Mucosa of stomach (tissue), 1 donor: ENCODE results near the gene RASSF5.
"Not testable (repeated sequence)": the region's sequence is repeated elsewhere in the genome, so short reads cannot be mapped to it uniquely, and the experiment has no call there.

Experiments used
- H3K27me3 ChIP-seq: one replicate; pipeline ENCODE4 v1.7.0; 2013; ENCODE audit warnings: mild to moderate bottlenecking, low read length; ENCODE audit not compliant: control insufficient read depth, insufficient read depth
- H3K36me3 ChIP-seq: one replicate; pipeline ENCODE4 v1.7.0; 2013; ENCODE audit warnings: low read length; ENCODE audit not compliant: control insufficient read depth, insufficient read depth
- H3K4me1 ChIP-seq: one replicate; pipeline ENCODE4 v1.7.0; 2013; ENCODE audit warnings: mild to moderate bottlenecking, low read length; ENCODE audit not compliant: control insufficient read depth, insufficient read depth
- H3K4me3 ChIP-seq: one replicate; pipeline ENCODE4 v1.7.0; 2013; ENCODE audit warnings: low read length
- H3K9ac ChIP-seq: one replicate; pipeline ENCODE4 v1.7.0; 2013; ENCODE audit warnings: mild to moderate bottlenecking, low read length, moderate library complexity
- H3K9me3 ChIP-seq: one replicate; pipeline ENCODE4 v1.7.0; 2013; ENCODE audit warnings: mild to moderate bottlenecking, low read length, moderate library complexity; ENCODE audit not compliant: control insufficient read depth
- donor health status: Pancreatic carcinoma.

The RASSF5 gene

DNA sequence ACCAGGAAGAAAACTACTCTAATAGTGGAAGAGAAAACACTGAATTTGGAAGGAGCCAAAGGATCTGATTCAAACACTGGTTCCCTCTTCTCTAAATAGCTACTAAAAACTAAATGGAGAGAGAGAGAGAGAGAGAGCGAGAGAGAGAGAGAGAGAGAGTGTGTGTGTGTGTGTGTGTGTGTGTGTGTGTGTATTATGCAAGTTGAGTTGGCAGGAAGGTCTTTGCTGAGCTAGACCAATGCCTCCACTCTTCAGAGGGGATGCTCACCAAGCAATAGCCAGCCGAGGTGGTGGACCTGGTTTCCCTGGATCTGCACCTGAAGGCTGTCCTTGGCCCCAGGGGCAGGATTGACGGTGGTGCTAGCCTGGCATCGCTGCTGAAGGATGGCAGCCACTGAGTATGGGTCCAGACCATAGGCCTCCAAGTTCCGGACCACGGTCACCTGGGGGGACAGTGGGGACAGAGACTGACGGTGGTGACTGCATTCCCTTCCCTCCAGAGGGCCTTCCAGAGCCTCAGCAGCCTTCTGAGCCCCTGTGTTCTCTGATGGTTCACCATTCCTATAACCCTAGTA lies 86.1 kb downstream of the RASSF5 start:
- H3K36me3 ChIP-seq: peaks cover 7% of the 10 kb centered on the region
- no peaks in the 10 kb centered on the region for H3K4me1 ChIP-seq

GRCh38 chr1:206595581-206596318 lies 88.4 kb downstream of the RASSF5 start:
- H3K27me3 ChIP-seq: no peaks in the 10 kb centered on the region
- no peaks in the 10 kb centered on the region for H3K4me1 ChIP-seq
- H3K36me3 ChIP-seq: peaks cover 7% of the 10 kb centered on the region
- no peak overlapping the region for H3K4me3 ChIP-seq
- no peak overlapping the region for H3K9ac ChIP-seq
- H3K9me3 ChIP-seq: no peaks in the 10 kb centered on the region

More for the DNA sequence above, 86.1 kb downstream of the RASSF5 start:
- no peaks in the 10 kb centered on the region for H3K9me3 ChIP-seq
- H3K4me3 ChIP-seq: no peak overlapping the region
- H3K9ac ChIP-seq: no peak overlapping the region
- H3K27me3 ChIP-seq: no peaks in the 10 kb centered on the region

DNA sequence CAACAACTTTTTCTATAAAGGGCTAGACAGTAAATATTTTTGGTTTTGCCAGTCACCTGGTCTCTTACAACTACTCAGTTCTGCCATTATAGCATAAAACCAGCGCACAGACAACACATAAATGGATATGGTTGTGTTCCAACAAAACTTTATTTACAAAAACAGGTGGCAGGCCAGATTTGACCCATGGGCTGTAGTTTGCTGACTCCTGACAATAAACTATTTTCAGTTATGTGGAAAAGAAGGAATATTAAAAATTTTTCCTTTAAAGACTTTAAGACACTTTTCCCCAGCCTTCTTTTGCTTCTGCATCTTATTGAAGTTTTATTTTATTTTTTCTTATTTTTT lies 89.0 kb downstream of the RASSF5 start:
- Histone ChIP-seq H3K9me3 (no peaks in the 10 kb centered on the region), H3K9ac (no peak overlapping the region), H3K27me3 (no peaks in the 10 kb centered on the region), H3K4me3 (no peak overlapping the region), H3K4me1 (no peaks in the 10 kb centered on the region), H3K36me3 (peaks cover 7% of the 10 kb centered on the region)

GRCh38 chr1:206600527-206600926 lies 93.2 kb downstream of the RASSF5 start:
- Histone ChIP-seq H3K4me1 (no peaks in the 10 kb centered on the region), H3K27me3 (no peaks in the 10 kb centered on the region), H3K9ac (no peak overlapping the region), H3K4me3 (no peak overlapping the region), H3K36me3 (peaks cover 7% of the 10 kb centered on the region), H3K9me3 (no peaks in the 10 kb centered on the region)

DNA sequence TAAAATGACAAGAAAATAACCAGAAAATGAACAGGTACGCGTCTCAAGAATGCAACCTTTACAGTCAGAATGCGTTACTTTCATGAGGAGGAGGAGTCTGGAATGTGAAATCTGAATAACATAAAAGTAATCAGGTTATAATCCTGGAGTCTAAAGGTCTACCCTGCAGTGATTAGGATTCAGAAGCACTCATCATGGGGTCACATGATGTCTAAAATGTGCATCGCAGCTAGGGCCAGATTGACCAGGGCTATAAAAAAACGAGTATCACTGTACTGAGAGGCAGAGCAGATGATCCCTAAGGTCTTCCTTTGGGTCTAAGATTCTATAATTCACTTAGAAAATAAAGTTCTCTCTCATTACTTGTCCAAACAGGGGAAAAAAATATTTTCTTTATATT lies 97.5 kb downstream of the RASSF5 start:
- H3K9me3 ChIP-seq: no peaks in the 10 kb centered on the region
- H3K4me3 ChIP-seq: no peak overlapping the region
- H3K36me3 ChIP-seq: no peaks in the 10 kb centered on the region
- no peaks in the 10 kb centered on the region for H3K4me1 ChIP-seq
- H3K27me3 ChIP-seq: no peaks in the 10 kb centered on the region
- H3K9ac ChIP-seq: no peak overlapping the region

GRCh38 chr1:206606867-206607266 lies 99.5 kb downstream of the RASSF5 start:
- Histone ChIP-seq H3K27me3 (no peaks in the 10 kb centered on the region), H3K36me3 (no peaks in the 10 kb centered on the region)

DNA sequence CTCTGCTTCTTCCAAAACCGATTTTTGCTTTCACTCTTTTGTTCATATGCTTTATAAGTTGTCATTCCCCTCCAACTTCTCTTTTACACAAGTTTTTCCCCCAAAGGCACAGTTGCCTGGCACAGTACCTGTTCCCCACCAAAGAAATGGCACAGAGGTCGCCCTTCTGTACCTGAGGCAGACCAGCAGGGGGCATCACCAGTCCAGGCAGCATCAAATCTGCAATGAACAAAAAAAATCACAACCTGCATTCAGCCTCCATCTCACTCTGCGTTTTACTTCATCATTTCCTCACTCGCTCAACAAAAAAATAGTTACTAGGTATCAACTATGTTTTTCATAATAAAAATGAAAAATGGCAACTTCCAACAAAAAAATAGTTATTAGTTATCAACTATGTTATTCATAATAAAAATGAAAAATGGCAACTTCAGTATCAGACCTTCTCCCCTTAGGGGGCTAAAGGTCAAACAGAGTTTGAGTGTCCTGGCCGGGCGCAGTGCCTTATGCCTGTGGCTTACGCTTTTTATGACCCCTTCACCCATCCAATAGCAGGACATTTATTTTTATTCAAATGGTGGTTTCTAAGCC lies 100.9 kb downstream of the RASSF5 start:
- H3K4me1 ChIP-seq: peaks cover 8% of the 10 kb centered on the region
- H3K27me3 ChIP-seq: no peaks in the 10 kb centered on the region
- H3K4me3 ChIP-seq: no peak overlapping the region
- no peak overlapping the region for H3K9ac ChIP-seq
- no peaks in the 10 kb centered on the region for H3K9me3 ChIP-seq
- no peaks in the 10 kb centered on the region for H3K36me3 ChIP-seq

More at GRCh38 chr1:206606867-206607266, 99.5 kb downstream of the RASSF5 start:
- Histone ChIP-seq H3K4me1 (peaks cover 6% of the 10 kb centered on the region), H3K9me3 (no peaks in the 10 kb centered on the region), H3K4me3 (no peak overlapping the region), H3K9ac (no peak overlapping the region)

DNA sequence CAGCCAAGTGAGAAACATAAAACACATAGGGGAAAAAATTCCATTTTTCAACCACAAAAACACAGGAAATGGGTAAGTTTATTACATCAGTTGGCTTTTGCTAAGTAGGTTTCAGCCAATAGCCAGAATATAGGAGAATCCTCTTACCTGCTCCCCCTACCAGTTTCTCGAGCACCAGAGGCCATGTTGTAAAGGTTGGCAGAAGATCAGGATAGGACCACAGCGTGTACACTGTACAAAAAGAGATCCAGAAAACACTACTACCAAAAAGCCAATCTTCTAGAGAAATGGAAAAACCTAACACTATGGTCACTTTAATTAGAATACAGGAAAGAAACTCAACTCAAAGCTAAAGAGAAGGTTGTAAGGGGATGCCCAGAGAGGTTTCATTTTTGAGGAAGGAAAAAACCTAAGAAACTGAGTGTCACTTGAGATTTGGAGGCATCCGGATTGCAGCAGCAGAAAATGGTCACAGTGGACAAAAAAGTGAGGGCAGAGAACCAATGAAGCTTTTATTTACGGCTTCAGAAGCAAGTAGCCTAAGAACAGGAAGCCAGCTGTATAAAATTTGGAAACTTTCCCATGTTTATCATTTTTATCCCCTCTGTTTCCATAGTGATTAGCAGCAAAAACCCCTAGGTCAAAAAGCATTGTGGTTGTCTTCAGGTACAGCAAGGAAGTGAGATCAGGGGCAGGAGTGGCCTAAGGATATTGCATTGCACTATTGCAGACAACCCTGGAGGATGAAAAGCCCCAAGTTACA lies 102.1 kb downstream of the RASSF5 start:
- H3K9me3 ChIP-seq: no peaks in the 10 kb centered on the region
- no peaks in the 10 kb centered on the region for H3K27me3 ChIP-seq
- peaks cover 8% of the 10 kb centered on the region for H3K4me1 ChIP-seq
- H3K36me3 ChIP-seq: no peaks in the 10 kb centered on the region
- H3K9ac ChIP-seq: no peak overlapping the region
- no peak overlapping the region for H3K4me3 ChIP-seq

DNA sequence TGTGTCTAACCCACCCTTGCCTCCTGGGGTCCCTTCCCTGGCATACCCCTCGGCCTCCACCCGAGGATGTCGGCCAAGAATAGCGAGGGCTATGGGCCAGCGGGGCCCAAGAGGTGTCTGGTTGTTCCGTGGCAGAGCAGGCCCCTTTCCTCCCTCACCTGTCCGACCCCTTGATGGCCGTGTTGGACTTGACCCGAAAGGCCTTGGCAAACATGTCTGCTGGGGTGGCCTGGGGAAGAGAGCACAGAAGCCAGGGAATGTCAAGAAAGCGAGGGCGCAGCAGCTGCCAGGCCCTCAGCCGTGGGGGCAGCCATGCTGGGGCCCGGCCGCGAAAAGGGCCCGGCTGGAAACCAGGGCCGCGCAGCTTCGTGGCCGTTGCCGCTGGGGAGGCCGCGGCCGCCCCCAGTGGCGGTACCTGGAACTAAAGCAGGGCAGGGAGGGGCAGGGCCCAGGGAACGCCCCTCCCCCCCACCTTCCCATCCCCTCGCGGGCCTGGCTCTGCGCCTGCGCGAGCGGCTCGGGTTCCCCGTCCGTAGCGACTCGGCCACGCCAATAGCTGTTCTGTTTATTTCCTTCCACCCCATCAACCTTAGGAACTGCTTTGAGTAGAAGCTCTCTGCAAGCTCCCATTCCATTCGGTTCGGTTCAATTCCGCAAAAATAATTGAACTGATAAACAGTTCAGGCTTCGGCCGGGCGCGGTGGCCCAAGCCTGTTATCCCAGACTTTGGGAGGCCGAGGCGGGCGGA lies 105.0 kb downstream of the RASSF5 start, which contains the start of gene EIF2D:
EIF2D (minus strand) TSS at position 337 of the 748 bp plus-strand sequence; CDS start at position 214, 123 bp downstream.
- H3K36me3 ChIP-seq: no peaks in the 10 kb centered on the region
- H3K4me3 ChIP-seq: peak within 1 kb of the TSS; percentile 88
- H3K4me1 ChIP-seq: peaks cover 8% of the 10 kb centered on the region
- no peaks in the 10 kb centered on the region for H3K9me3 ChIP-seq
- peak within 1 kb of the TSS; percentile 99 for H3K9ac ChIP-seq
- H3K27me3 ChIP-seq: no peaks in the 10 kb centered on the region

DNA sequence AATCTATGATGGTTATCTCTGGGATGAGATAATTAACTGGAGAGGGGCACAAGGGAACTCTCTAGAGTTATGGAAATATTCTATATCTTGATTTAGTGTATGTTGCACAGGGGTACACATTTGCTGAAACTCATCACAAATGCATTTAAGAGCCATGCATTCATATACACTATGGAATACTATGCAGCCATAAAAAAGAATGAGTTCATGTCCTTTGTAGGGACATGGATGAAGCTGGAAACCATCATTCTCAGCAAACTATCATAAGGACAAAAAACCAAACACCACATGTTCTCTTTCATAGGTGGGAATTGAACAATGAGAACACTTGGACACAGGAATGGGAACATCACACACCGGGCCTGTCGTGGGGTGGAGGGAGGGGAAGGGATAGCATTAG lies 119.1 kb downstream of the RASSF5 start:
- H3K9me3 ChIP-seq, H3K36me3 ChIP-seq, H3K4me1 ChIP-seq, H3K27me3 ChIP-seq, H3K4me3 ChIP-seq, H3K9ac ChIP-seq: not testable (repeated sequence)

GRCh38 chr1:206628916-206629315 lies 121.6 kb downstream of the RASSF5 start:
- Histone ChIP-seq H3K27me3 (no peaks in the 10 kb centered on the region), H3K9me3 (no peaks in the 10 kb centered on the region), H3K4me3 (no peak overlapping the region), H3K4me1 (no peaks in the 10 kb centered on the region), H3K9ac (no peak overlapping the region), H3K36me3 (no peaks in the 10 kb centered on the region)
